HG03095 (cell line): ENCODE data around the gene TIGD3.

Experiments
- ATAC-seq: cut with Tn5 transposase; IDR thresholded peaks from one replicate; pipeline ENCODE4 v1.9.1; 2021; ENCODE audit warnings: moderate library complexity; ENCODE audit not compliant: unreplicated experiment

TIGD3 gene

DNA sequence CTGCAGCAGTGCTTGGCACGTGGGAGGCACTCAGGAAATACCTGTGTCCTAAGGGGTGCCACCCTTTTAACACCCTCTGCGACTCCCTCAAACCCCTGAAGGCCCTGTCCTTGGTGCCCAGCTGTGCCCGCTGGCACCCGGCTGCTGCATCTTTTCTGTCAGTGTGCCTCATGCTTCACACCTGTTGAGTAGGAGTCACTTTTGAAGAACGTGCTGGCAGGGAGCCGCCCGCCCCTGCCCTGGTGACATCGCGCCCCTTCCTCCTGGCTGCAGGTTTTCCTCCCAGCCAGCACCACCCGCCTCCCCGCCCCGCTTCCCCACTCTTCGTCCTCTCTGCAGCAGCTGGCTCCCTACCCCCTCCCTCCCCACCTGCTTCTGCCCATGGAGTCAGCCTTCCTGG is 49.7 kb downstream of the TIGD3 start:
- no peak for ATAC-seq

DNA sequence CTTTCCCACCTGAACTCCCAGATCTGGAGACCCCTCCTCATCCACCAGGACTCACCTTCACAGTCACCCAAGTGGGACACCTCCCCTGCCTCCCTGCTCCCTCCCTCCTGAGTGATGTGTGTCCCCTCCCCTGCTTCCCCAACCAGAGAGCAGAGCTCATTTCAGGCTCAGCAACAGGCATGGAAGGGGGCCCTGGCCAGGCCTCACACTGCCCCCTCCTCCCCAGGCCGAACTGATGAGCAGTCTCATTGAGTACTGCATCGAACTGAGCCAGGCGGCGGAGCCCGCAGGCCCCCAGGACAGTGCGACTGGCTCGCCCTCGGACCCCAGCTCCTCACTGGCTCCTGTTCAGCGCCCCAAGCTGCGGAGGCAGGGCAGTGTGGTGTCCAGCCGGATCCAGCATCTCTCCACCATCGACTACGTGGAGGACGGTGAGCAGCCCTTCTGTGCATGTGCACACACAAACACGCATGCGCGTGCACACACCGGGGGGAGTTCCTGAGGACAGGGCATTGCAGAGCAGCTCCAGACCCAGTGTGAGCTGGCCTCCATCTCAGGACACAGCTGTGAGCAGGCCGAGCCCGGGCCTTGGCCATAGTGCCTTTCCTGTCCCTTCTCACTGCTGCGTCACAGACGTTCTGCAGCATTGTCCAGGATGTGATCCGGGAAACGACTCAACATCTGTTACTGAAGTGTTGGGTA is 50.2 kb downstream of the TIGD3 start:
- no peak for ATAC-seq
